ENCODE data around the gene WWOX.

Gene WWOX

GRCh38 chr16:78748220-78748929, 648.9 kb downstream of the WWOX start:
- Mint-ChIP-seq H3K4me1 (ENCODE audit: low read depth) (peaks cover 15% of the 10 kb centered on the region), H3K27ac (no peak overlapping the region), H3K36me3 (ENCODE audit: low read depth) (no peaks in the 10 kb centered on the region), H3K4me3 (no peak overlapping the region), H3K27me3 (ENCODE audit: low read depth) (peaks cover 3% of the 10 kb centered on the region), H3K9me3 (no peaks in the 10 kb centered on the region)
- no peak for DNase-seq (ENCODE audit: low spot score)

DNA sequence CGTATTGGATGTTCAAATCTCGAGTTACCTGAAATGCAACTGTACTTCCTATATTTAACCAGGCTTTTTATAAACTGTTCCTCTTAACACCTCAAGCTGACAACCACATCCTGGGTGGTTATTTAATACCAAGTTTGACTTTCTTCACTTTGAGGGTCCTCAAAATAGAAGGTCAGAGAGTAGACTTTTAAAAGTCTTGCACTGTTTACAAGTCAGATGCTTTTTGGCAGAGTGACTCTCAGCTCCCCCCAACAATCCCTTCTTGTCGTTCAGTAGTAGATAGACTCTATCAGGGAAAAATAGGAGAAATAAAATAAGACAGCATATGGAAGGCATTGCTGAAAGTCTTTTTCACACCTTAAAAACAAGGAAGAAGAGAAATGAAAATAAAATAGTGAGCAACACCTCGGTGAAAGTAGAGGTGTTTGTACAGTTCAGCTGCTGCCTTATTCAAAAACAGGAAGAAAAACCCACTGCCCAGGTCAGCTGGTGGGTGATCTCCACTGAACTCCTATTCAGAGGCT, 650.4 kb downstream of the WWOX start:
- Mint-ChIP-seq H3K4me3 (peak overlapping the region; percentile 15), H3K27ac (no peak overlapping the region), H3K27me3 (ENCODE audit: low read depth) (peaks cover 5% of the 10 kb centered on the region), H3K4me1 (ENCODE audit: low read depth) (peaks cover 10% of the 10 kb centered on the region), H3K36me3 (ENCODE audit: low read depth) (no peaks in the 10 kb centered on the region), H3K9me3 (no peaks in the 10 kb centered on the region)
- DNase-seq (ENCODE audit: low spot score), result no peak

- no peak overlapping the region for H3K4me3 Mint-ChIP-seq
Measured at GRCh38 chr16:78750611-78751010, 651.2 kb downstream of the WWOX start.

GRCh38 chr16:78751601-78752000, 652.1 kb downstream of the WWOX start:
- Mint-ChIP-seq H3K36me3 (ENCODE audit: low read depth) (no peaks in the 10 kb centered on the region), H3K9me3 (no peaks in the 10 kb centered on the region), H3K27me3 (ENCODE audit: low read depth) (peaks cover 5% of the 10 kb centered on the region), H3K4me1 (ENCODE audit: low read depth) (peaks cover 10% of the 10 kb centered on the region), H3K4me3 (no peak overlapping the region), H3K27ac (no peak overlapping the region)
- no peak for DNase-seq (ENCODE audit: low spot score)

More at GRCh38 chr16:78750611-78751010, 651.2 kb downstream of the WWOX start:
- DNase-seq (ENCODE audit: low spot score), result no peak
- Mint-ChIP-seq H3K27me3 (ENCODE audit: low read depth) (peaks cover 5% of the 10 kb centered on the region), H3K27ac (no peak overlapping the region), H3K9me3 (no peaks in the 10 kb centered on the region), H3K36me3 (ENCODE audit: low read depth) (no peaks in the 10 kb centered on the region), H3K4me1 (ENCODE audit: low read depth) (peaks cover 10% of the 10 kb centered on the region)

- H3K27ac Mint-ChIP-seq, result no peak overlapping the region
- H3K4me3 Mint-ChIP-seq, result no peak overlapping the region
- no peak for DNase-seq (ENCODE audit: low spot score)
- no peaks in the 10 kb centered on the region for H3K36me3 Mint-ChIP-seq (ENCODE audit: low read depth)
- peaks cover 5% of the 10 kb centered on the region for H3K27me3 Mint-ChIP-seq (ENCODE audit: low read depth)
- H3K9me3 Mint-ChIP-seq, result no peaks in the 10 kb centered on the region
- peaks cover 2% of the 10 kb centered on the region for H3K4me1 Mint-ChIP-seq (ENCODE audit: low read depth)
Measured at GRCh38 chr16:78754713-78755112, 655.3 kb downstream of the WWOX start.

- Mint-ChIP-seq H3K27me3 (ENCODE audit: low read depth) (peaks cover 5% of the 10 kb centered on the region), H3K36me3 (ENCODE audit: low read depth) (no peaks in the 10 kb centered on the region), H3K9me3 (no peaks in the 10 kb centered on the region), H3K4me1 (ENCODE audit: low read depth) (no peaks in the 10 kb centered on the region), H3K4me3 (no peak overlapping the region), H3K27ac (no peak overlapping the region)
- no peak for DNase-seq (ENCODE audit: low spot score)
Measured at GRCh38 chr16:78755751-78756661, 656.6 kb downstream of the WWOX start.

- Mint-ChIP-seq H3K27me3 (ENCODE audit: low read depth) (no peaks in the 10 kb centered on the region), H3K9me3 (no peaks in the 10 kb centered on the region), H3K4me1 (ENCODE audit: low read depth) (no peaks in the 10 kb centered on the region)
Measured at GRCh38 chr16:78759596-78759995, 660.1 kb downstream of the WWOX start.

GRCh38 chr16:78760611-78761010, 661.2 kb downstream of the WWOX start:
- H3K36me3 Mint-ChIP-seq (ENCODE audit: low read depth), result no peaks in the 10 kb centered on the region
- H3K9me3 Mint-ChIP-seq, result no peaks in the 10 kb centered on the region
- H3K4me3 Mint-ChIP-seq, result no peak overlapping the region
- DNase-seq (ENCODE audit: low spot score), result no peak
- H3K4me1 Mint-ChIP-seq (ENCODE audit: low read depth), result no peaks in the 10 kb centered on the region
- no peak overlapping the region for H3K27ac Mint-ChIP-seq
- no peaks in the 10 kb centered on the region for H3K27me3 Mint-ChIP-seq (ENCODE audit: low read depth)

More at GRCh38 chr16:78759596-78759995, 660.1 kb downstream of the WWOX start:
- H3K4me3 Mint-ChIP-seq, result no peak overlapping the region
- H3K27ac Mint-ChIP-seq, result no peak overlapping the region
- no peaks in the 10 kb centered on the region for H3K36me3 Mint-ChIP-seq (ENCODE audit: low read depth)
- DNase-seq (ENCODE audit: low spot score), result no peak

- H3K27ac Mint-ChIP-seq, result no peak overlapping the region
- H3K4me3 Mint-ChIP-seq, result no peak overlapping the region
- no peaks in the 10 kb centered on the region for H3K36me3 Mint-ChIP-seq (ENCODE audit: low read depth)
- no peaks in the 10 kb centered on the region for H3K9me3 Mint-ChIP-seq
- H3K4me1 Mint-ChIP-seq (ENCODE audit: low read depth), result no peaks in the 10 kb centered on the region
- DNase-seq (ENCODE audit: low spot score), result peak; percentile 58
- no peaks in the 10 kb centered on the region for H3K27me3 Mint-ChIP-seq (ENCODE audit: low read depth)
Measured at GRCh38 chr16:78761427-78761826, 662.0 kb downstream of the WWOX start.

DNA sequence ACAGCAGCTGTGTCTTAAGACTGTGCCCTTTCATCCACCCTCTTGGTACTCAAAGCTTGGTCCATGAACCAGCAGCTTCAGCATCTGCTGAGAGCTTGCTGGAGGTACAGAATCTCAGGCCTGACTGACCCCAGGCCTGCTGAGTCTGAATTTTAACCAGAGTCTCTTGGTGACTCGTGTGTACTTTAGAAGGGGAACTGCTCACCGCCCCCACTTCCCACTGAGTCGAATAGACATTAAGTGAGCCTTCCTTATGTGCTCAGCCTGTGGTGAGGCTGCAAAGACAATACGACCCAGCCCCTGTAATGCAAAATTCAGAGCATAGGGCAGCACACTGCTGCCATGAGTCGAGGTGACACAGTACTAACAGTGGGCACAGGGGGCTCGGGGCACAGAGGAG, 662.8 kb downstream of the WWOX start:
- no peak overlapping the region for H3K27ac Mint-ChIP-seq
- H3K27me3 Mint-ChIP-seq (ENCODE audit: low read depth), result no peaks in the 10 kb centered on the region
- no peaks in the 10 kb centered on the region for H3K9me3 Mint-ChIP-seq
- no peaks in the 10 kb centered on the region for H3K4me1 Mint-ChIP-seq (ENCODE audit: low read depth)
- H3K36me3 Mint-ChIP-seq (ENCODE audit: low read depth), result no peaks in the 10 kb centered on the region
- H3K4me3 Mint-ChIP-seq, result no peak overlapping the region
- peak; percentile 31 for DNase-seq (ENCODE audit: low spot score)

DNA sequence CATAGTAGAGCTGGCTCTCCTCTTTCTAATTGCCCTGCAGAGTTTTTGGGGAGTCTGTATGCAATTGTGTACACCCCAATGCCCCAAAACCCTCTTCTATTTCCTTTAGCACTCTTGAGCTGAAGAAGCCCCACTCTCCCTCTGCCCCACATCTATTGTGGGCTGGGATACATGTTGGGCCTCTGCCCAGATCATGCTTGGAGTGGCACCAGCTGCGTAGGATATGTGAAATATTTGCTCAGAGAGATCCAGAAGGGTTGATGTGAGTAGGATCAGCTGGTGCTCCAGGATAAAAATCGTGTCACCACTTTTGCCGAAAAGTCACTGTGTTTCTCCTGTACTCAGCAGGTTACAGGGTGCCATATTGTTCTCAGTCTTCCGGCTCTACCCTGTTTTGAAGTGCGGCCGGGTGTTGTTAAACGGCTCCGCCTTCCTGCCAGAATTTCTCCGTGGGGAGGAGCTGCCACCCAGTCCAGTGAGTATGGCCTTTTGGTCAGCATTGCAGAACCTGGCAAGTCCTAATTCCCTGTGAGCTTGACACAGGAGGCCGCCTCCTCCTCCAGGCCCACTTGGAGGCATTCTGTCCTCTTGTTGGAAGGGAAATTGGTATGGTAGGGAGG, 664.5 kb downstream of the WWOX start:
- Mint-ChIP-seq H3K27me3 (ENCODE audit: low read depth) (no peaks in the 10 kb centered on the region), H3K27ac (no peak overlapping the region), H3K4me1 (ENCODE audit: low read depth) (peaks cover 8% of the 10 kb centered on the region), H3K36me3 (ENCODE audit: low read depth) (no peaks in the 10 kb centered on the region), H3K4me3 (no peak overlapping the region), H3K9me3 (no peaks in the 10 kb centered on the region)
- no peak for DNase-seq (ENCODE audit: low spot score)

DNA sequence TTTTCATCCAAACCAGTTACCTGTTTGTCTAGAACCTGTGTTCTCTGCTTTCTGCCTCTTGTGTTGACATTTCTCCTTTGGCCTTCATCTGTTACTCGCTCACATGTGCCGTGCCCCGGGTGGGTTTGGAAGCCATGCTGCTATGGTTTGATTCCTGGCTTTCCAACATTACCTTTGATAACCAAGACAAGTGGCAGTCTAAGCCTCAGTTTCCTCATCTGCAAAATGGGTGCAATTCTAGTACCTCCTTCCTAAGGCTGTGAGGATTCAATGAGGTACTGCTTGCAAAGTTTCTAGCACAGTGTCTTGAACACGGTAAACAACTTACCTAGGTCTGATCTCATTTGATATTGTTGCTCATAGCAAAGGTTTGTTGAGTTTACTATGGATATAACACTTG, 665.0 kb downstream of the WWOX start:
- Mint-ChIP-seq H3K4me1 (ENCODE audit: low read depth) (peaks cover 10% of the 10 kb centered on the region), H3K36me3 (ENCODE audit: low read depth) (no peaks in the 10 kb centered on the region), H3K9me3 (no peaks in the 10 kb centered on the region), H3K27me3 (ENCODE audit: low read depth) (no peaks in the 10 kb centered on the region), H3K27ac (no peak overlapping the region), H3K4me3 (no peak overlapping the region)
- DNase-seq (ENCODE audit: low spot score), result no peak

GRCh38 chr16:78768226-78768625, 668.8 kb downstream of the WWOX start:
- DNase-seq (ENCODE audit: low spot score), result no peak
- H3K36me3 Mint-ChIP-seq (ENCODE audit: low read depth), result no peaks in the 10 kb centered on the region
- H3K9me3 Mint-ChIP-seq, result peaks cover under 1% of the 10 kb centered on the region
- no peak overlapping the region for H3K27ac Mint-ChIP-seq
- peaks cover 4% of the 10 kb centered on the region for H3K27me3 Mint-ChIP-seq (ENCODE audit: low read depth)
- no peak overlapping the region for H3K4me3 Mint-ChIP-seq
- peaks cover 15% of the 10 kb centered on the region for H3K4me1 Mint-ChIP-seq (ENCODE audit: low read depth)

DNA sequence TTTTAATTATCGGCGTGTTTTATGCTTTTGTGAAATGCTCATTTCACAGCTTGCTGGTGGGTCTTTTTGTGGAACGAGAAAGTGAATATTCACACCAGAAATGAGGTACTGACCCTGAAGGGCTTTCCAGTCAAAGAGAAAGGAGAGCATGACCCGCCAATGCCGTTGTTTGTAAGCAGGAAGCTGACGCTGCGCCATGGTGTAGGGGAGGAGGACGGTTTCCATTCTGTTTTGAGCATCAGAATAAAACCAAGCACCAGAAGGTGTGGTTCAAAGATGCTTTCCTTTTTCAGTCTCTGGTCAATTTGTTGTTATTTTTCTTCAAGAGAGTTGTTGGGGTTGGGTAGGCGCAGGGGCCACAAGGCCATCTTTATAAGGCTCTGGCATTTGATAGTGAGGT, 669.3 kb downstream of the WWOX start:
- Mint-ChIP-seq H3K4me3 (no peak overlapping the region), H3K27ac (peak overlapping the region; percentile 76)

More for the DNA sequence above, 669.3 kb downstream of the WWOX start:
- Mint-ChIP-seq H3K4me1 (ENCODE audit: low read depth) (peaks cover 18% of the 10 kb centered on the region), H3K27me3 (ENCODE audit: low read depth) (peaks cover 4% of the 10 kb centered on the region), H3K9me3 (peaks cover 5% of the 10 kb centered on the region), H3K36me3 (ENCODE audit: low read depth) (peaks cover 4% of the 10 kb centered on the region)
- DNase-seq (ENCODE audit: low spot score), result peak; percentile 42
